ENCODE measurements around the gene PIP4K2A.

- TF ChIP-seq POLR2AphosphoS5 (IDR thresholded peaks at IDR 0.05; ENCODE audit: low read depth, low read length) (no peak), POLR2A (IDR thresholded peaks at IDR 0.05; ENCODE audit: control extremely low read depth in 1 of 2, low read depth in 2 of 2, low read length in 2 of 2) (no peak), SUZ12 (IDR thresholded peaks at IDR 0.05; ENCODE audit: low read length) (no peak)
Observed at GRCh38 chr10:22673785-22674572, 40.4 kb downstream of the PIP4K2A start.

All from H1 (cell line).